GM21381 (cell line): ENCODE measurements around the gene ATP7B.
A peak's percentile ranks its signal among the peaks of the same experiment; 100 is the strongest.

ENCODE experiments used
- ATAC-seq: cut with Tn5 transposase; IDR thresholded peaks from one replicate; pipeline ENCODE4 v1.9.1; 2021; ENCODE audit warnings: mild to moderate bottlenecking, moderate library complexity; ENCODE audit not compliant: unreplicated experiment

ATP7B gene

GRCh38 chr13:51902776-51903175 is 108.5 kb downstream of the ATP7B start:
- no peak for ATAC-seq

DNA sequence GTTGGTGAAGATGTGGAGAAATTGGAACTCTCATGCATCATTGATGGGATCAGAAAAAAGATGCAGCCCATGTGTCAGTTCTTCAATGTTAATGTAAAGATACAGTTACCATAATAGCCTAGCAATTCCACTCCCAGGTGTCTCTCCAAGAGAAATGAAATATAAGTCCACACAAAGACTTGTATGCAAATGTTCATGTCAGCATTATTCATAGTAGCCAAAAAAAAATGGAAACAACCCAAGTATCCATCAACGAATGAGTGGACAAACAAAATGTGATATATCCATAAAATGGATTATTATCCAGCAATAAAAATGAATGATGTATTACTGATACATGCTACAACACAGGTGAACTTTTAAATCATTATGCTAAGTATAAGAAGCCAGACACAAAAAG is 110.8 kb downstream of the ATP7B start:
- ATAC-seq, result no peak

GRCh38 chr13:51895906-51896888 is 115.1 kb downstream of the ATP7B start:
- peak; percentile 64 for ATAC-seq

DNA sequence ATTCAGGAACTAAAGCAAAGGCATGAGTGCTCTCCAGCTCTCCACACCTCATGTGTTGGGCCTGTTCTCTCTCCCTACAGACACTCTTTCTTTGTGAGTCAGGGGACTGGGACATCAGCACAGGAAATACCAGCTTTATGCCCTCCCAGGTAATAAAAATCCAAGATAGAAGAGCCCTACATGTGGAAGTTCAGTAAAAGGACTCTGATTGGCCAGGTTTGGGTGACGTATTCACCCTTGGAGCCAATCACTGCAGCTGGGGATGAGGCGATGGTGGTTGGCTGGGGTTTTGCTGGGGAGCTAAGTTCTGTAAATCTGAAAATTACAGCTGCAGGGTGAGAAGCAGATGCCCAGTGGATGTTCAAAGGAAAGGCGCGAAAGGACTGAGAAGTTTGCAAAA is 117.0 kb downstream of the ATP7B start:
- ATAC-seq, result no peak

- ATAC-seq, result no peak
Observed at GRCh38 chr13:51892657-51893056, 118.6 kb downstream of the ATP7B start.

- ATAC-seq, result no peak
Observed at GRCh38 chr13:51887468-51887867, 123.8 kb downstream of the ATP7B start.

DNA sequence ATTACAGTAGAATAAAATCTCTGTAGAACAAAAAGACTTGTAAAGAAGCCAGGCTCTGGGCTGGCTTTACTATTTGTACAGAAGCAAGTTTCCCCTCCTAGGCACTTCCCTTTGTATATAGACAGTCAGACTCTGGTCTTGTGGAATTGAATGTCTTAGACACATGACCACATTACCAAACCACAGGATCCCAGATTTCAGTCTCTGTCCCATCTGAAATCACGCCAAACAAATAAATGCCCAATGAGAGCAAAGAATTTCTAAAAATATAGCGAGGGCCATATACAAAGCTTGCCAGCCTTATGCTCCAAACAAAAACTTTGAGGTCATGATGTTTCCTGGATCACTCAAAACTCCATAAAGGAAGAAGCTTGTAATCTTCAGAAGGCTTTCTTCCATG is 125.6 kb downstream of the ATP7B start:
- ATAC-seq, result no peak

GRCh38 chr13:51883226-51883600 is 128.0 kb downstream of the ATP7B start:
- no peak for ATAC-seq
